Spleen (tissue), 11 donors: Measurements from ENCODE around the gene DNAH6. TPM values are rescaled to one million over a fixed set of nuclear protein-coding genes. Genes with fewer than 3 reads are reported as not detected.

Source experiments
- DNase-seq: peaks from one replicate; pipeline ENCODE4 v3.0.0-alpha.2; 2020
- H3K27ac ChIP-seq, 8 donors: fragments of 200-600 bp; sonication (generic) in 7 of 8; 1 replicate in 4 of 8; 2 replicates in 4 of 8; pipeline versions ENCODE4 v1.5.0 to v1.8.0; 2016 to 2021; ENCODE audit warnings: inconsistent platforms in 4 of 8, mild to moderate bottlenecking in 4 of 8, moderate library complexity in 1 of 8
- H3K27me3 ChIP-seq, 7 donors: fragments of 200-600 bp; sonication (generic) in 6 of 7; replicated peaks in 1 of 7; 1 replicate in 4 of 7; 2 replicates in 3 of 7; pipeline versions ENCODE4 v1.5.0 to v1.8.0; 2016 to 2021; ENCODE audit warnings: inconsistent platforms in 3 of 7, mild to moderate bottlenecking in 1 of 7
- H3K36me3 ChIP-seq, 6 donors: fragments of 200-600 bp; sonication (generic) in 5 of 6; 1 replicate in 4 of 6; 2 replicates in 2 of 6; pipeline versions ENCODE4 v1.5.0 to v1.8.0; 2016 to 2021; ENCODE audit warnings: inconsistent platforms in 2 of 6
- H3K4me1 ChIP-seq, 6 donors: fragments of 200-600 bp; sonication (generic) in 5 of 6; 1 replicate in 3 of 6; 2 replicates in 3 of 6; pipeline versions ENCODE4 v1.5.0 to v1.8.0; 2016 to 2021; ENCODE audit warnings: inconsistent platforms in 3 of 6
- H3K4me3 ChIP-seq, 8 donors: fragments of 200-600 bp; sonication (generic) in 7 of 8; 1 replicate in 4 of 8; 2 replicates in 4 of 8; pipeline versions ENCODE4 v1.5.0 to v1.8.0; 2016 to 2021; ENCODE audit warnings: inconsistent platforms in 4 of 8, mild to moderate bottlenecking in 4 of 8, moderate library complexity in 2 of 8
- H3K9me3 ChIP-seq, 8 donors: fragments of 200-600 bp; sonication (generic) in 7 of 8; 1 replicate in 4 of 8; 2 replicates in 4 of 8; pipeline versions ENCODE4 v1.5.0 to v1.8.0; 2016 to 2021; ENCODE audit warnings: inconsistent platforms in 4 of 8
- CTCF ChIP-seq, 11 experiments: fragments of 200-600 bp in 7 of 11; fragments of 450-650 bp in 4 of 11; sonication (generic) in 4 of 11; IDR thresholded peaks in 8 of 11; conservative IDR thresholded peaks in 3 of 11; 1 replicate in 7 of 11; 2 replicates in 4 of 11; pipeline versions ENCODE4 v1.4.0 to v1.8.0; 2016 to 2021; ENCODE audit warnings: antibody characterized with exemption in 11 of 11, inconsistent platforms in 4 of 11, mild to moderate bottlenecking in 1 of 11
- POLR2A ChIP-seq, 3 donors: fragments of 450-650 bp; IDR thresholded peaks; one replicate each; pipeline ENCODE4 v1.5.1; 2017; ENCODE audit warnings: antibody characterized with exemption in 3 of 3, mild to moderate bottlenecking in 1 of 3
- POLR2AphosphoS5 ChIP-seq, 3 donors: sonication (generic); formaldehyde crosslinking; IDR thresholded peaks; one replicate each; pipeline ENCODE4 v1.5.1; 2017; ENCODE audit warnings: antibody characterized with exemption in 3 of 3
- WGBS, 5 donors: extraction: QIAGEN DNeasy Blood & Tissue Kit in 3 of 5; methylation state at CpG; one replicate each; pipeline versions ENCODE4 v1.1.5 to v1.1.7; 2013 to 2018; 5-methylcytosine and 5-hydroxymethylcytosine counted together
- intact Hi-C: fragments of 100-400 bp; cut with DNase I; formaldehyde crosslinking; loops from one replicate; pipeline ENCODE4 v1.15.0; 2023; ENCODE audit warnings: low total_unique reads
- polyA plus RNA-seq, 3 donors: library from polyadenylated mRNA; stranded (reverse); fragments of 200-250 nt; gene quantifications; one replicate each; pipeline ENCODE4 v1.2.1, GENCODE V29; 2013
- total RNA-seq, 7 donors: library from RNA; depleted of rRNA in 3 of 7; stranded (reverse); fragments of >200 nt in 3 of 7; fragmentation: NEBNext Ultra II Directional in 4 of 7; extraction: Animal tissue kit (Norgen Biotek cat#: 25700) in 4 of 7; gene quantifications; one replicate each; pipeline versions ENCODE4 v1.1.0 to v1.2.1, GENCODE V29; 2016 to 2021
- donor health status: healthy with polysubstance abuse.
- donor health status: DM: no; HTN: no; CAD: no; lungs with moderate emphysema.
- donor health status: DM: no; HTN: no; CAD: no.
- donor health status: Bipolar disorder and iron deficiency.
- donor health status: healthy.
- donor health status: DM: no; HTN: no; CAD: no.
- donor health status: DM: yes; HTN: yes; CAD: no.

DNAH6 gene
- total and polyA plus RNA-seq, 10 donors: 0.02 to 1.1 (median 0.43) TPM; not detected in 1

GRCh38 chr2:84727315-84727714 lies 211.0 kb downstream of the DNAH6 start:
- Histone ChIP-seq H3K9me3 (no peaks in the 10 kb centered on the region), H3K27ac (no peak overlapping the region), H3K4me3 (no peak overlapping the region), H3K4me1 (no peaks in the 10 kb centered on the region), H3K36me3 (no peaks in the 10 kb centered on the region), H3K27me3 (no peaks in the 10 kb centered on the region)
- DNase-seq: no peak
- 77 to 89% (median 79%) methylated on average over 1 of the region's 1 CpG for WGBS, 5 donors
- TF ChIP-seq POLR2A (IDR thresholded peaks at IDR 0.05) (no peak), POLR2AphosphoS5 (IDR thresholded peaks at IDR 0.05) (no peak), CTCF (IDR thresholded peaks at IDR 0.05 in 8 of 11, conservative IDR thresholded peaks at IDR 0.05 in 3 of 11) (no peak)
- intact Hi-C loops: no loop called here

- no peaks in the 10 kb centered on the region for H3K9me3 ChIP-seq
- no peaks in the 10 kb centered on the region for H3K27me3 ChIP-seq
- no peaks in the 10 kb centered on the region for H3K36me3 ChIP-seq
- H3K4me1 ChIP-seq: no peaks in the 10 kb centered on the region
- H3K4me3 ChIP-seq: no peak overlapping the region
- no peak for DNase-seq
- intact Hi-C loops: no loop called here
- no peak overlapping the region for H3K27ac ChIP-seq
- 57 to 84% (median 76%) methylated on average over 2 of the region's 2 CpGs for WGBS, 5 donors
- TF ChIP-seq CTCF (IDR thresholded peaks at IDR 0.05 in 8 of 11, conservative IDR thresholded peaks at IDR 0.05 in 3 of 11) (no peak), POLR2AphosphoS5 (IDR thresholded peaks at IDR 0.05) (no peak), POLR2A (IDR thresholded peaks at IDR 0.05) (no peak)
Measured at GRCh38 chr2:84729224-84729623, 212.9 kb downstream of the DNAH6 start.

GRCh38 chr2:84731185-84731584 lies 214.9 kb downstream of the DNAH6 start:
- H3K36me3 ChIP-seq: no peaks in the 10 kb centered on the region
- no peak overlapping the region for H3K4me3 ChIP-seq
- no peak for DNase-seq
- H3K4me1 ChIP-seq: no peaks in the 10 kb centered on the region
- WGBS, 5 donors: 77 to 88% (median 82%) methylated on average over 2 to 3 of the region's 3 CpGs
- H3K9me3 ChIP-seq: peaks cover 0 to 1% (median 0%) of the 10 kb centered on the region in 8 donors
- no peak overlapping the region for H3K27ac ChIP-seq
- no peaks in the 10 kb centered on the region for H3K27me3 ChIP-seq
- TF ChIP-seq CTCF (IDR thresholded peaks at IDR 0.05 in 8 of 11, conservative IDR thresholded peaks at IDR 0.05 in 3 of 11): no peak
- no peak for TF ChIP-seq POLR2A (IDR thresholded peaks at IDR 0.05)
- TF ChIP-seq POLR2AphosphoS5 (IDR thresholded peaks at IDR 0.05): no peak
- intact Hi-C loops: no loop called here

GRCh38 chr2:84732897-84733778 lies 216.8 kb downstream of the DNAH6 start:
- no peaks in the 10 kb centered on the region for H3K4me1 ChIP-seq
- TF ChIP-seq CTCF (IDR thresholded peaks at IDR 0.05 in 8 of 11, conservative IDR thresholded peaks at IDR 0.05 in 3 of 11) (no peak), POLR2AphosphoS5 (IDR thresholded peaks at IDR 0.05) (no peak), POLR2A (IDR thresholded peaks at IDR 0.05) (no peak)
- H3K27ac ChIP-seq: no peak overlapping the region
- WGBS, 5 donors: 61 to 69% (median 63%) methylated on average over 6 of the region's 6 CpGs
- no peak for DNase-seq
- peaks cover 0 to 9% (median 0%) of the 10 kb centered on the region in 8 donors for H3K9me3 ChIP-seq
- intact Hi-C loops: no loop called here
- H3K4me3 ChIP-seq: no peak overlapping the region
- H3K36me3 ChIP-seq: no peaks in the 10 kb centered on the region
- no peaks in the 10 kb centered on the region for H3K27me3 ChIP-seq
